Spleen (tissue), 7 donors: ENCODE results near the gene RPS6KC1.

ENCODE experiments used
- CTCF ChIP-seq, 11 experiments: fragments of 200-600 bp in 7 of 11; fragments of 450-650 bp in 4 of 11; sonication (generic) in 4 of 11; IDR thresholded peaks in 8 of 11; conservative IDR thresholded peaks in 3 of 11; 1 replicate in 7 of 11; 2 replicates in 4 of 11; pipeline versions ENCODE4 v1.4.0 to v1.8.0; 2016 to 2021; ENCODE audit warnings: antibody characterized with exemption in 11 of 11, inconsistent platforms in 4 of 11, mild to moderate bottlenecking in 1 of 11
- POLR2AphosphoS5 ChIP-seq, 3 donors: sonication (generic); formaldehyde crosslinking; IDR thresholded peaks; one replicate each; pipeline ENCODE4 v1.5.1; 2017; ENCODE audit warnings: antibody characterized with exemption in 3 of 3
- donor health status: DM: no; HTN: no; CAD: no; lungs with moderate emphysema.
- donor health status: DM: no; HTN: no; CAD: no.
- donor health status: DM: no; HTN: no; CAD: no.

DNA sequence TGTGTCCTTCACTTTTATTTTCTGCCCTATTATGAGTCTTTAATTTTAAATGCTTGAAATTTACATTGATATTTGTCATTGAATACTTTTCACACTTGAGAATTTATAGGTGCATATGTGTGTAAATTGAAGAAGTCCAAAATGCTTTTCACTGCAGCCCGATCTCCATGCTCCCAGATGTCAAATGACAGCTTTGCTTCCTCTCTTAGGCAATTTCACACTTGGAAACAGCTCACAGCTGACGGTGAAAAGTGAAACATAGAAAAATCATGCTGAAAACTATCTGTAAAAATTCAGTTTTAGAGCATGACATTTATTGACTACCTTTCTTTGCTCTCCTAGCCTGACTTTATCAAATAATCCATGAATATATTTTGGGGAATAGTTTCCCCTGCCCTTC, 196.0 kb downstream of the RPS6KC1 start:
- no peak for TF ChIP-seq CTCF (IDR thresholded peaks at IDR 0.05 in 8 of 11, conservative IDR thresholded peaks at IDR 0.05 in 3 of 11)
- no peak for TF ChIP-seq POLR2AphosphoS5 (IDR thresholded peaks at IDR 0.05)
